ENCODE measurements around the gene KIF1A. TPM values are rescaled to one million over a fixed set of nuclear protein-coding genes. Genes with fewer than 3 reads are reported as not detected.

KIF1A gene
- total RNA-seq, 1 donor: not detected

DNA sequence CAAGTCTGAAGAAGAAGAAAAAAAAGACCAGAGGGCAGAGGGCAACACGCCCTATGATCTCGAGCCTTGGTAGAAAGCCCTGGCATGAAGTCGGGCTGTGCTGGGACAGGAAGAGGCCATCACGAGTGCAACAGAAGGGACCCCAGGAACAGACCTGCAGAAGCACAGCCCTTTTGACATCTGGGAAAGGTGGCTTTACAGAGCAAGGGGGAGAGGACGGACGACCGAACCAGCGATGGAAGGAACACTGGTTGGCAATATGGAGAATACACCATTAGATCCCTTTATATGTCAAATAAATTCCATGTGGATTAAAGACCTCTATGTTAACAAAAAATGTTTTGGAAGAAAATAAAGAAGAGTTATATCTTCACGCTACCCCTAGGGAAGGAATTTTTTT, 10.7 kb downstream of the KIF1A start:
- Histone ChIP-seq H3K4me1 (ENCODE audit: insufficient read depth, low read length) (no peaks in the 10 kb centered on the region), H2AFZ (ENCODE audit: low read length) (no peak overlapping the region), H3K36me3 (ENCODE audit: insufficient read depth, low read length) (no peaks in the 10 kb centered on the region), H3K9me3 (ENCODE audit: low read depth, low read length) (peaks cover 1% of the 10 kb centered on the region), H3K27me3 (ENCODE audit: insufficient read depth, low read length) (peaks cover 11% of the 10 kb centered on the region), H3K4me2 (ENCODE audit: insufficient read depth, low read length) (no peak overlapping the region), H4K20me1 (ENCODE audit: insufficient read depth, low read length) (no peaks in the 10 kb centered on the region), H3K4me3 (ENCODE audit: insufficient read depth, low read length) (no peak overlapping the region), H3K79me2 (ENCODE audit: insufficient read depth, low read length) (no peaks in the 10 kb centered on the region), H3K27ac (ENCODE audit: low read depth, low read length) (no peak overlapping the region)
- peak; percentile 37 for DNase-seq (ENCODE audit: insufficient read length, low spot score, missing footprints)
- TF ChIP-seq, protein P1, sequence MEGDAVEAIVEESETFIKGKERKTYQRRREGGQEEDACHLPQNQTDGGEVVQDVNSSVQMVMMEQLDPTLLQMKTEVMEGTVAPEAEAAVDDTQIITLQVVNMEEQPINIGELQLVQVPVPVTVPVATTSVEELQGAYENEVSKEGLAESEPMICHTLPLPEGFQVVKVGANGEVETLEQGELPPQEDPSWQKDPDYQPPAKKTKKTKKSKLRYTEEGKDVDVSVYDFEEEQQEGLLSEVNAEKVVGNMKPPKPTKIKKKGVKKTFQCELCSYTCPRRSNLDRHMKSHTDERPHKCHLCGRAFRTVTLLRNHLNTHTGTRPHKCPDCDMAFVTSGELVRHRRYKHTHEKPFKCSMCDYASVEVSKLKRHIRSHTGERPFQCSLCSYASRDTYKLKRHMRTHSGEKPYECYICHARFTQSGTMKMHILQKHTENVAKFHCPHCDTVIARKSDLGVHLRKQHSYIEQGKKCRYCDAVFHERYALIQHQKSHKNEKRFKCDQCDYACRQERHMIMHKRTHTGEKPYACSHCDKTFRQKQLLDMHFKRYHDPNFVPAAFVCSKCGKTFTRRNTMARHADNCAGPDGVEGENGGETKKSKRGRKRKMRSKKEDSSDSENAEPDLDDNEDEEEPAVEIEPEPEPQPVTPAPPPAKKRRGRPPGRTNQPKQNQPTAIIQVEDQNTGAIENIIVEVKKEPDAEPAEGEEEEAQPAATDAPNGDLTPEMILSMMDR (IDR thresholded peaks at IDR 0.05; ENCODE audit: extremely low read depth, low read depth, low read length): no peak

DNA sequence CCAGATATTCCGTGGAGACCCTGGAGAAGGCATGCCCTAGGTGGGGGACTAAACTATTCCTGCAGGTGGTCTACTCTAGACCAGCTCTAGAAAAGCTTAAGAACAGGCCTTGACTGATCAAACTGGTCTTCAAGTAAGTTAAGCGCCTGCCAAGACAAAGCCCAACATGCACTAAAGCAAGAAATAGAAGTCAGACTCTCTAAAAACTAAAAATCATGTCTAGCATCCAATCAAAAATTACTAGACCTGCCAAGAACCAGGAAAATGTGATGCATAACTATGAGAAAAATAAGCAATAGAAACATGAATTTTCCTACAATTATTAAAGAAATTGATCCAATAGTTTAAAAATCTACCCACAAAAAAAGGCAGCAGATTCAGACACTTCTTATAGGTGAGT, 13.6 kb downstream of the KIF1A start:
- H3K36me3 ChIP-seq (ENCODE audit: insufficient read depth, low read length): no peaks in the 10 kb centered on the region
- H3K9me3 ChIP-seq (ENCODE audit: low read depth, low read length): no peaks in the 10 kb centered on the region
- H3K4me2 ChIP-seq (ENCODE audit: insufficient read depth, low read length): no peak overlapping the region
- H3K27me3 ChIP-seq (ENCODE audit: insufficient read depth, low read length): peaks cover 27% of the 10 kb centered on the region
- no peaks in the 10 kb centered on the region for H4K20me1 ChIP-seq (ENCODE audit: insufficient read depth, low read length)
- no peak overlapping the region for H3K4me3 ChIP-seq (ENCODE audit: insufficient read depth, low read length)
- no peak for DNase-seq (ENCODE audit: insufficient read length, low spot score, missing footprints)
- H3K4me1 ChIP-seq (ENCODE audit: insufficient read depth, low read length): no peaks in the 10 kb centered on the region
- no peaks in the 10 kb centered on the region for H3K79me2 ChIP-seq (ENCODE audit: insufficient read depth, low read length)
- no peak overlapping the region for H3K27ac ChIP-seq (ENCODE audit: low read depth, low read length)
- TF ChIP-seq, protein P1 (IDR thresholded peaks at IDR 0.05; ENCODE audit: extremely low read depth, low read depth, low read length): no peak
- H2AFZ ChIP-seq (ENCODE audit: low read length): no peak overlapping the region

DNA sequence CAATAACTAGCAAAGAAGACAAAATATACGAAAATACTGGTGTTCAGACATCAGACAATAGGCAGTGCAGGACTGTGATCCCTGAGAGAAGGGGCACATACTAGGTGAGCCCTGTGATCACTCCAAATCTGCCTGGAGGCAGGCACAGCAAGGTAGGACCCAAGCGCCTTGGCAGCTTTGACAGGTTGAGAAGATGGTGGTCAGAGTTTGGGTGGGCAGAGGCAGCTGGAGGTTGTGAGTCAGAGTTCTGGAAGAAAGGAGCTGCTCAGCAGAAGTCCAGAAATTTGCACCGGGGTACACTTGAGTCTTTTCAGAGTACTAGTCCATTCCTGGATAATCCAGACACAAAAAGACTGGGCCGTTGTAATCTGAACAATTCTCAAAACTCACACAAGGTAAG, 14.0 kb downstream of the KIF1A start:
- Histone ChIP-seq H2AFZ (ENCODE audit: low read length) (no peak overlapping the region), H4K20me1 (ENCODE audit: insufficient read depth, low read length) (no peaks in the 10 kb centered on the region), H3K79me2 (ENCODE audit: insufficient read depth, low read length) (no peaks in the 10 kb centered on the region), H3K36me3 (ENCODE audit: insufficient read depth, low read length) (no peaks in the 10 kb centered on the region), H3K4me3 (ENCODE audit: insufficient read depth, low read length) (no peak overlapping the region), H3K27me3 (ENCODE audit: insufficient read depth, low read length) (peaks cover 32% of the 10 kb centered on the region), H3K27ac (ENCODE audit: low read depth, low read length) (no peak overlapping the region), H3K4me2 (ENCODE audit: insufficient read depth, low read length) (no peak overlapping the region), H3K4me1 (ENCODE audit: insufficient read depth, low read length) (no peaks in the 10 kb centered on the region), H3K9me3 (ENCODE audit: low read depth, low read length) (no peaks in the 10 kb centered on the region)
- peak; percentile 27 for DNase-seq (ENCODE audit: insufficient read length, low spot score, missing footprints)
- TF ChIP-seq, protein P1 (IDR thresholded peaks at IDR 0.05; ENCODE audit: extremely low read depth, low read depth, low read length): no peak

DNA sequence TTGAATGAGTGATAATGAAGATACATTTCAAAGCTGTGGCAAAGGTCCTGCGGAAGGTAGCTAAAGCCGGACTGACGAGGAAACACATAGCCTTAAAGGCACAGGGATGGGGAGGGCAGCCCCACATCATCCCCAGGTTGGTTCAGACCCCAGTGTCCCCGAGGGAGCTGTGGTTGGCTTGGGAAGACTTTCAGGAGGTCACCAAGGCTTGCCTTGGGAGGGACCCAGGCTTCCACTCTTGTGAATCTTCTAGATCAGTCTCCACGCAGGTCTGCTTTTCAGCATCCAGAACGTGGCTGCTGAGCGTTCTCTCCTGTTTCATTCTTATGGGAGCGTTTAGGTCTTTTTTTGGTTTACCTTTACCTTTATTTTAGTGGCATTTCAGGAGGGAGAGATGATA, 16.8 kb downstream of the KIF1A start:
- peaks cover 56% of the 10 kb centered on the region for H3K27me3 ChIP-seq (ENCODE audit: insufficient read depth, low read length)
- no peaks in the 10 kb centered on the region for H3K9me3 ChIP-seq (ENCODE audit: low read depth, low read length)
- no peak overlapping the region for H2AFZ ChIP-seq (ENCODE audit: low read length)
- H3K4me3 ChIP-seq (ENCODE audit: insufficient read depth, low read length): no peak overlapping the region
- H3K27ac ChIP-seq (ENCODE audit: low read depth, low read length): no peak overlapping the region
- H4K20me1 ChIP-seq (ENCODE audit: insufficient read depth, low read length): no peaks in the 10 kb centered on the region
- no peaks in the 10 kb centered on the region for H3K4me1 ChIP-seq (ENCODE audit: insufficient read depth, low read length)
- DNase-seq (ENCODE audit: insufficient read length, low spot score, missing footprints): no peak
- H3K79me2 ChIP-seq (ENCODE audit: insufficient read depth, low read length): no peaks in the 10 kb centered on the region
- H3K4me2 ChIP-seq (ENCODE audit: insufficient read depth, low read length): no peak overlapping the region
- no peaks in the 10 kb centered on the region for H3K36me3 ChIP-seq (ENCODE audit: insufficient read depth, low read length)
- TF ChIP-seq, protein P1 (IDR thresholded peaks at IDR 0.05; ENCODE audit: extremely low read depth, low read depth, low read length): no peak

Data from osteoblast (primary cell).